ENCODE data around the gene CENPL. TPM values are rescaled to one million over a fixed set of nuclear protein-coding genes. Genes with fewer than 3 reads are reported as not detected.
"Not testable (repeated sequence)": the region's sequence is repeated elsewhere in the genome, so short reads cannot be mapped to it uniquely, and the experiment has no call there.

CENPL gene
- polyA plus RNA-seq, 1 experiment: 8.3 TPM

- TF ChIP-seq CTCF (IDR thresholded peaks at IDR 0.05; ENCODE audit: insufficient read depth, low read depth, low read length): no peak
- H3K27me3 ChIP-seq (ENCODE audit: control insufficient read depth, insufficient read depth, low read length): no peaks in the 10 kb centered on the region
- ChIA-PET POLR2A (no interaction called here), CTCF (interaction anchor here (0.7 kb wide), 1 partner anchor 10 kb away, joined by 3 read pairs; no protein-coding TSS in a partner anchor)
- peaks cover 8% of the 10 kb centered on the region for H3K36me3 ChIP-seq (ENCODE audit: control insufficient read depth, insufficient read depth, low read length)
- H3K4me3 ChIP-seq (ENCODE audit: low read depth, low read length): no peak overlapping the region
- no peak for DNase-seq (ENCODE audit: low read depth)
Observed at GRCh38 chr1:173861731-173862145, 37.1 kb upstream of the CENPL start.

- ChIA-PET POLR2A (no interaction called here), CTCF (interaction anchor here (1.1 kb wide), 1 partner anchor 169 kb away, joined by 3 read pairs; no protein-coding TSS in a partner anchor)
- TF ChIP-seq CTCF (IDR thresholded peaks at IDR 0.05; ENCODE audit: insufficient read depth, low read depth, low read length): no peak
- H3K36me3 ChIP-seq (ENCODE audit: control insufficient read depth, insufficient read depth, low read length): peaks cover 8% of the 10 kb centered on the region
- H3K27me3 ChIP-seq (ENCODE audit: control insufficient read depth, insufficient read depth, low read length): no peaks in the 10 kb centered on the region
- no peak overlapping the region for H3K4me3 ChIP-seq (ENCODE audit: low read depth, low read length)
- DNase-seq (ENCODE audit: low read depth): no peak
Observed at GRCh38 chr1:173860065-173860464, 35.4 kb upstream of the CENPL start.

GRCh38 chr1:173859547-173859946 lies 34.9 kb upstream of the CENPL start:
- DNase-seq (ENCODE audit: low read depth); H3K36me3 ChIP-seq (ENCODE audit: control insufficient read depth, insufficient read depth, low read length); CTCF ChIA-PET; H3K4me3 ChIP-seq (ENCODE audit: low read depth, low read length); POLR2A ChIA-PET; H3K27me3 ChIP-seq (ENCODE audit: control insufficient read depth, insufficient read depth, low read length): not testable (repeated sequence)

GRCh38 chr1:173857363-173857917 lies 32.8 kb upstream of the CENPL start:
- POLR2A ChIA-PET: interaction anchor here (0.6 to 0.7 kb wide), 2 partner anchors 9 to 912 kb away, joined by 3 to 13 read pairs; no protein-coding TSS in a partner anchor
- CTCF ChIA-PET: interaction anchor here (1.0 kb wide), 1 partner anchor 9 kb away, joined by 3 read pairs; no protein-coding TSS in a partner anchor
- no peak for TF ChIP-seq CTCF (IDR thresholded peaks at IDR 0.05; ENCODE audit: insufficient read depth, low read depth, low read length)
- DNase-seq (ENCODE audit: low read depth): no peak
- no peaks in the 10 kb centered on the region for H3K27me3 ChIP-seq (ENCODE audit: control insufficient read depth, insufficient read depth, low read length)
- H3K36me3 ChIP-seq (ENCODE audit: control insufficient read depth, insufficient read depth, low read length): no peaks in the 10 kb centered on the region; the same call in 1 of the 2 replicates
- no peak overlapping the region for H3K4me3 ChIP-seq (ENCODE audit: low read depth, low read length)

- CTCF ChIA-PET: interaction anchor here (1.0 to 1.3 kb wide), 2 partner anchors 8 to 9 kb away, joined by 3 to 4 read pairs; no protein-coding TSS in a partner anchor
Observed at GRCh38 chr1:173856903-173857302, 32.2 kb upstream of the CENPL start.

More at GRCh38 chr1:173856903-173857302, 32.2 kb upstream of the CENPL start:
- DNase-seq (ENCODE audit: low read depth): no peak
- Histone ChIP-seq H3K36me3 (ENCODE audit: control insufficient read depth, insufficient read depth, low read length) (no peaks in the 10 kb centered on the region; the same call in 1 of the 2 replicates), H3K27me3 (ENCODE audit: control insufficient read depth, insufficient read depth, low read length) (no peaks in the 10 kb centered on the region), H3K4me3 (ENCODE audit: low read depth, low read length) (no peak overlapping the region)
- TF ChIP-seq CTCF (IDR thresholded peaks at IDR 0.05; ENCODE audit: insufficient read depth, low read depth, low read length): no peak
- POLR2A ChIA-PET: interaction anchor here (0.6 kb wide), 1 partner anchor 9 kb away, joined by 13 read pairs; no protein-coding TSS in a partner anchor
